Astrocyte of the cerebellum (primary cell): Measurements from ENCODE around the gene ZSWIM4.

ENCODE experiments used
- DNase-seq: peaks from one replicate; pipeline ENCODE4 v3.0.0-alpha.2; 2011; ENCODE audit warnings: low read depth
- H3K4me3 ChIP-seq: 2 replicates; pipeline ENCODE4 v1.5.1; 2011; ENCODE audit warnings: mild to moderate bottlenecking, low read depth, low read length, moderate library complexity
- CTCF ChIP-seq: IDR thresholded peaks from 2 replicates; pipeline ENCODE4 v1.5.1; 2012; ENCODE audit warnings: low read length, low read depth, moderate library complexity, mild to moderate bottlenecking; ENCODE audit errors: missing control alignments
- in situ Hi-C: cut with HindIII; loops from 2 replicates; pipeline ENCODE4 v1.10.0; 2017; ENCODE audit warnings: low sequenced_read_pairs

Gene ZSWIM4

GRCh38 chr19:13797870-13798269 is 2.6 kb downstream of the ZSWIM4 start:
- H3K4me3 ChIP-seq = no peak overlapping the region
- TF ChIP-seq CTCF = no peak
- in situ Hi-C loops = no loop called here
- DNase-seq = peak; percentile 86

- TF ChIP-seq CTCF = no peak
- no peak overlapping the region for H3K4me3 ChIP-seq
- in situ Hi-C loops = no loop called here
- no peak for DNase-seq
These were observed 4.4 kb downstream of the ZSWIM4 start for GRCh38 chr19:13799669-13800068.

- no peak for TF ChIP-seq CTCF
These were observed 7.8 kb downstream of the ZSWIM4 start for GRCh38 chr19:13803038-13803437.

DNA sequence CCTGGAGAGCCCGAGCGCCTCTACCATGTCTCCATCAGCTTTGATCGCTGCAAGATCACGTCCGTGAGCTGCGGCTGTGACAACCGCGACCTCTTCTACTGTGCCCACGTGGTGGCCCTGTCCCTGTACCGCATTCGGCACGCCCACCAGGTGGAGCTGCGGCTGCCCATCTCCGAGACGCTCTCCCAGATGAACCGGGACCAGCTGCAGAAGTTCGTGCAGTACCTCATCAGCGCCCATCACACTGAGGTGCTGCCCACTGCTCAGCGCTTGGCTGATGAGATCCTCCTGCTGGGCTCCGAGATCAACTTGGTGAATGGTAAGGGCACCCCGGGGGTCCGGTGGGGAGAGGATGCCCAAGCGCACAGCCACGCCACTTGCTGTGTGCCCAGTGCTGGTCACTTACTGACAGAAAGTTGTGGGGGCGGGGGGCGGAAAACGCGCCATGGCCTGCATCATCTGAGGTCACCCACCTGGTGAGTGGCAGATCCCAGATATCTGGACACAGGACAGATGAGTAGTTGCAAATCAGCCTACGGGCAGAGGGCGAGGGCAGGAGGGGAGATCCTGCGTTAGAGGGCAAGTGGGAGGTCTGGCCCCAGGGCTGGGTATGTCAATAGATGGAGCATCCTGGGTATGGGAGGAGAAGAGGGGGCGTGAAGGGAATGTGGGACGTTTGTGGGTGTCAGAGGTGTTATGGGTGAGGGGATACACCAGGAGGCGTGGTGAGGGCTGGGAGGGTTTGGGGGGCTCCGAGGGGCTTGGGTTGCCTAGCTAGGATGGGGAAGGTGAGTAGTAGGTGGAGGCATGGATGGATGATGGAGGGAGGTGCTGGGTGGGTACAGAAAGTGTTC is 9.8 kb downstream of the ZSWIM4 start:
- TF ChIP-seq CTCF = peak; percentile 22
- in situ Hi-C loops = no loop called here
- DNase-seq = no peak
- H3K4me3 ChIP-seq = no peak overlapping the region

More at GRCh38 chr19:13803038-13803437, 7.8 kb downstream of the ZSWIM4 start:
- no peak for DNase-seq
- in situ Hi-C loops = no loop called here
- H3K4me3 ChIP-seq = no peak overlapping the region

DNA sequence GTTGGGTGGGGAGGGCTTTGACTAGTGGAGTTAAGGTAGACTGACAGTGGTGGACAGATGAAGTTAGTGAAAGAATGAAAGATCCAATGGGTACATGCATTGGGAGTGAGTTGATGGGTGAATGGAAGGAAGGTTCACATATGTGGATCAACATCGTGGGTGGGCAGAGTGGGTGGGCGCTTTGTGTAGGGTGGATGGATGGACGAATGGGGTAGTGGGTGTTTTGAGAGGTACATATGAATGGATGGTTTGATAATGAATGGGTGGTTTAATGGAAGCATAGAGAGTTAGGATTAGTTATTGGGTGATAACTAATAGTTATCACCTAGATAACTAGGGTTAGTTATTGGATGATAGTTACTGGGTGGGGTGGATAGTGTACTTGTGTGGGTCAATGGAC is 11.5 kb downstream of the ZSWIM4 start:
- no peak overlapping the region for H3K4me3 ChIP-seq
- DNase-seq = no peak
- TF ChIP-seq CTCF = no peak
- in situ Hi-C loops = no loop called here

- no peak overlapping the region for H3K4me3 ChIP-seq
- no peak for TF ChIP-seq CTCF
- DNase-seq = no peak
- in situ Hi-C loops = no loop called here
These were observed 12.3 kb downstream of the ZSWIM4 start for GRCh38 chr19:13807421-13808021.
